Karpas-422 (cell line): ENCODE results near the gene PTP4A2. TPM values are rescaled to one million over a fixed set of nuclear protein-coding genes. Genes with fewer than 3 reads are reported as not detected.
"Not testable (repeated sequence)": the region's sequence is repeated elsewhere in the genome, so short reads cannot be mapped to it uniquely, and the experiment has no call there.

ENCODE experiments used
- DNase-seq: peaks from one replicate; pipeline ENCODE4 v3.0.0-alpha.2; 2015
- H2AFZ ChIP-seq: fragments of 200-600 bp; sonication (generic); 2 replicates; pipeline ENCODE4 v1.6.1; 2014; ENCODE audit warnings: antibody characterized with exemption, low read length, mixed read lengths
- H3K27ac ChIP-seq: fragments of 200-600 bp; sonication (generic); 2 replicates; pipeline ENCODE4 v1.5.1; 2014; ENCODE audit warnings: mild to moderate bottlenecking, low read length, moderate library complexity
- H3K27me3 ChIP-seq: fragments of 200-600 bp; sonication (generic); 2 replicates; pipeline ENCODE4 v1.6.1; 2014; ENCODE audit warnings: low read length, mixed read lengths
- H3K36me3 ChIP-seq: fragments of 200-600 bp; sonication (generic); 2 replicates; pipeline ENCODE4 v1.6.1; 2014; ENCODE audit warnings: low read length, mixed read lengths; ENCODE audit not compliant: insufficient read depth
- H3K4me1 ChIP-seq: fragments of 200-600 bp; sonication (generic); 2 replicates; pipeline ENCODE4 v1.6.1; 2014; ENCODE audit warnings: mild to moderate bottlenecking, low read length, mixed read lengths
- H3K4me2 ChIP-seq: fragments of 200-600 bp; sonication (generic); 2 replicates; pipeline ENCODE4 v1.6.1; 2014; ENCODE audit warnings: low read length, low read depth, mild to moderate bottlenecking; ENCODE audit not compliant: poor library complexity, severe bottlenecking
- H3K4me3 ChIP-seq: fragments of 200-600 bp; sonication (generic); 2 replicates; pipeline ENCODE4 v1.5.1; 2014; ENCODE audit warnings: mild to moderate bottlenecking, antibody characterized with exemption, low read length, mixed read lengths
- H3K79me2 ChIP-seq: fragments of 200-600 bp; sonication (generic); 2 replicates; pipeline ENCODE4 v1.6.1; 2014; ENCODE audit warnings: mild to moderate bottlenecking, low read length, mixed read lengths
- H3K9ac ChIP-seq: fragments of 200-600 bp; sonication (generic); 2 replicates; pipeline ENCODE4 v1.6.0; 2014; ENCODE audit warnings: low read length
- H3K9me2 ChIP-seq: fragments of 200-600 bp; sonication (generic), shearing (Covaris generic); replicated peaks from 2 replicates; pipeline ENCODE4 v1.6.0; 2014; ENCODE audit warnings: mild to moderate bottlenecking, low read length, moderate library complexity; ENCODE audit not compliant: insufficient read depth
- H3K9me3 ChIP-seq: fragments of 300-700, 200-600 bp; sonication (generic); 2 replicates; pipeline ENCODE4 v1.6.1; 2014; ENCODE audit warnings: low read length, mixed read lengths
- H4K20me1 ChIP-seq: fragments of 200-600 bp; sonication (generic); 2 replicates; pipeline ENCODE4 v1.6.1; 2014; ENCODE audit warnings: mild to moderate bottlenecking, antibody characterized with exemption, low read length, low read depth; ENCODE audit not compliant: insufficient read depth
- total RNA-seq: library from RNA; depleted of rRNA; stranded (reverse); fragments of >200 nt; shearing (Covaris generic); gene quantifications from 2 replicates; pipeline ENCODE4 v1.2.3, GENCODE V29; 2014; ENCODE audit warnings: low replicate concordance

Gene PTP4A2
- total RNA-seq, 1 experiment from 2014 or later = 401 TPM

DNA sequence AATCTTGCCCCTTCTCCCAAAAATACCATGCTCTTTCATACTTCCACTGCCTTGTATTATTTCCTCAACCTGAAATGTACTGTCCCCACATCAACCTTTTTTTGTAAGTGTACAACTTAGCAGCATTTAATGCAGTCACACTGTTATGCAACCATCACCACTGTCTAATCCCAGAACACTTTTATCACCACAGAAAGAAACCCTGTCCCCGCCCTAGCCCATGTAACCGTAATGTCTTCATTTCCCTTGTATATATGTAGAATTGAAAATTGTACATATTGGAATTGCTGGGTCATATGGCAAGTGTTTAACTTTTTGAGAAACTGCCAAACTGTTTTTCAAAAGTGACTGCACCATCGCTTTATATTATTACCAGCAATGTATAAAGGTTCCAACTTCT is 37.4 kb downstream of the PTP4A2 start:
- Histone ChIP-seq H2AFZ (no peak overlapping the region), H3K9me2 (no peaks in the 10 kb centered on the region), H4K20me1 (no peaks in the 10 kb centered on the region), H3K79me2 (no peaks in the 10 kb centered on the region), H3K36me3 (peaks cover 5% of the 10 kb centered on the region; the same call in 1 of the 2 replicates), H3K9me3 (no peaks in the 10 kb centered on the region), H3K4me1 (peaks cover 27% of the 10 kb centered on the region), H3K4me3 (no peak overlapping the region), H3K27me3 (no peaks in the 10 kb centered on the region), H3K9ac (no peak overlapping the region), H3K4me2 (no peak overlapping the region), H3K27ac (peak overlapping the region; percentile 80; the same call in 1 of the 2 replicates)
- DNase-seq = no peak

DNA sequence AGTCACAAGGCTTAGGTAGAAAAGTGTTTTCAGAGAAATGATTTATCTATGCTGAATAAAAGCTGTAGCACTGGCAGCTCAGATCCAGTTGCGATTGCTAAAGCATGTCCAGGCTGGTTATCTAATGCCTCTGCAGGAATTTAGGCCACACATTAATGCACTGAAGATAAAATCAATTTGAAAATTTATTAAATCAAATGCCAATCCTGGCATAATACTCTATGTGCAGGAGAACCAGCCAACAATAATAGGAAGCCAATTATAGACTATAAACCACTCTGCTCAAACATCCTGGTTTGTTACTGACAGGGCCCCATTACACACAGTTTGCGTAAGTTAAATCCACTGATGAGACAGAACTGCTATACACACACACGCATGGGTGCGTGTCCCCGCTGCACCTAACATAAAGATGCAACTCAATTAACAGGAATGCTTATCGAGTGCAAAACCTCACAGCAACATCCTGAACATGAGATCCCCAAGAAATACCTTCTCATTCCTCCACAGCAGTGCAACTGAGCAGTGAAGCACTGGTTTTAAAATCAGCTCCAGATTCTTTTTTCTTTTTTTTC is 40.6 kb downstream of the PTP4A2 start:
- DNase-seq = no peak
- H3K9ac ChIP-seq = no peak overlapping the region
- H3K27ac ChIP-seq = peak overlapping the region; percentile 73
- no peaks in the 10 kb centered on the region for H3K9me3 ChIP-seq
- H3K36me3 ChIP-seq = no peaks in the 10 kb centered on the region
- no peaks in the 10 kb centered on the region for H3K79me2 ChIP-seq
- H3K4me2 ChIP-seq = peak overlapping the region; percentile 53
- H2AFZ ChIP-seq = no peak overlapping the region
- H3K4me3 ChIP-seq = peak overlapping the region; percentile 14; the same call in 1 of the 2 replicates
- H3K27me3 ChIP-seq = no peaks in the 10 kb centered on the region
- H4K20me1 ChIP-seq = no peaks in the 10 kb centered on the region
- peaks cover 25% of the 10 kb centered on the region for H3K4me1 ChIP-seq
- H3K9me2 ChIP-seq = no peaks in the 10 kb centered on the region

DNA sequence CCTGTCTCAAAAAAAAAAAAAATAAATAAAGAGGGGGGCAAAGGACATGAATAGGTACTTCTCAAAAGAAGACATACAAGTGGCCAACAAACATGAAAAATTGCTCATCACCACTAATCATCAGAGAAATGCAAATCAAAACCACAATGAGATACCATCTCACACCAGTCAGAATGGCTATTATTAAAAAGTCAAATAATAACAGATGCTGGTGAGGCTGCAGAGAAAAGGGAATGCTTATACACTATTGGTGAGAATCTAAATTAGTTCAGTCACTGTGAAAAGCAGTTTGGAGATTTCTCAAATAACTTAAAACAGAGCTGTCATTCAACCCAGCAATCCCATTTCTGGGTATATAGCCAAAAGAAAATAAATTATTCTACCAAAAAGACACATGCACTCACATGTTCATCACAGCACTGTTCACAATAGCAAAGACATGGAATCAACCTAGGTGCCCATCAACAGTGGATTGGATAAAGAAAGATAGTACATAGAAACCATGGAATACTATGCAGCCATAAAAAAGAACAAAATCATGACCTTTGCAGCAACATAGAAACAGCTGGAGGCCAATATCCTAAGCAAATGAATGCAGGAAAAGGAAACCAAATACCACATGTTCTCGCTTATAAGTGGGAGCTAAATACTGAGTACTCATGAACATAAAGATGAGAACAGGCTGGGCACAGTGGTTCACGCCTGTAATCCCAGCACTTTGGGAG is 42.5 kb downstream of the PTP4A2 start:
- not testable (repeated sequence) for H3K9me3 ChIP-seq, H3K9me2 ChIP-seq, H3K4me2 ChIP-seq, H3K4me3 ChIP-seq, H2AFZ ChIP-seq, H3K36me3 ChIP-seq, H4K20me1 ChIP-seq, H3K9ac ChIP-seq, H3K27me3 ChIP-seq, H3K27ac ChIP-seq, H3K79me2 ChIP-seq, DNase-seq
- H3K4me1 ChIP-seq = peaks cover 15% of the 10 kb centered on the region

DNA sequence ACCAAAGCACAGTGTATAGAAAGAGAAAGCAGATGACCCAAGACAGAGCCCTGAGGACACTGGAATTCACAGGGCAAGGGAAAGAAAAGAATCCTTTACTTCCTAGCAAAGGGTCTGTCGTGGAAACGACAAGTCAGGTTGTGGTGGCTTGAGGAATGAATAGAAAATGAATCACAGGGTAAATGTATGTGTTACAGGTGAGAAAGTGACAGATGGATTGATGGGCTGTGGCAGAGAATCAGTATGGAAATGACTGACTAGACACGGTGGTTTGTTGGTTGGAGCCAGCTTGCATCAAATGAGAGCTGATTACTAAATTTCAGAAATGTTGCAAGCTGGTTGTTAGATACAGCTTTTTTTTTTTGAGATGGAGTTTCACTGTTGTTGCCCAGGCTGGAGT is 46.9 kb downstream of the PTP4A2 start:
- H3K4me3 ChIP-seq = no peak overlapping the region
- no peak overlapping the region for H3K4me2 ChIP-seq
- H4K20me1 ChIP-seq = no peaks in the 10 kb centered on the region
- no peaks in the 10 kb centered on the region for H3K79me2 ChIP-seq
- DNase-seq = no peak
- H3K4me1 ChIP-seq = peaks cover 18% of the 10 kb centered on the region
- no peaks in the 10 kb centered on the region for H3K9me2 ChIP-seq
- no peak overlapping the region for H3K9ac ChIP-seq
- H3K27ac ChIP-seq = no peak overlapping the region
- no peak overlapping the region for H2AFZ ChIP-seq
- H3K36me3 ChIP-seq = no peaks in the 10 kb centered on the region
- no peaks in the 10 kb centered on the region for H3K27me3 ChIP-seq
- H3K9me3 ChIP-seq = no peaks in the 10 kb centered on the region

DNA sequence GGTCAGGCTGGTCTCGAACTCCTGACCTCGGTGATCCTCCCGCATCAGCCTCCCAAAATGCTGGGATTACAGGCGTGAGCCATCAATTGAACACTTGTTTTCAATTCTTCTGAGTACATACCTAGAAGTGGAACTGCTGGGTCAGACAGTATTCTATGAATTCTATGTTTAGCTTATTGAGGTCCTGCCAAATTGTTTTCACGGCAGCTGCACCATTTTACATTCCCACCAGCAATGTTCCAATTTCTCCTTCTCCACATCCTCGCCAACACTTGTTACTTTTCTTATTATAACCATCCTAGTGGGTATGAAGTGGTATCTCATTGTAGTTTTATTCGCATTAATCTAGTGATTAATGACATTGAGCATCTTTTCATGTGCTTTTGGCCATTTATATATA is 49.9 kb downstream of the PTP4A2 start:
- H3K9ac ChIP-seq = no peak overlapping the region
- H3K36me3 ChIP-seq = no peaks in the 10 kb centered on the region
- no peaks in the 10 kb centered on the region for H3K9me2 ChIP-seq
- H3K4me3 ChIP-seq = no peak overlapping the region
- no peaks in the 10 kb centered on the region for H3K27me3 ChIP-seq
- no peak overlapping the region for H3K27ac ChIP-seq
- no peak for DNase-seq
- H3K4me2 ChIP-seq = no peak overlapping the region
- no peaks in the 10 kb centered on the region for H3K9me3 ChIP-seq
- peaks cover 18% of the 10 kb centered on the region for H3K4me1 ChIP-seq
- no peaks in the 10 kb centered on the region for H4K20me1 ChIP-seq
- no peaks in the 10 kb centered on the region for H3K79me2 ChIP-seq
- H2AFZ ChIP-seq = no peak overlapping the region

DNA sequence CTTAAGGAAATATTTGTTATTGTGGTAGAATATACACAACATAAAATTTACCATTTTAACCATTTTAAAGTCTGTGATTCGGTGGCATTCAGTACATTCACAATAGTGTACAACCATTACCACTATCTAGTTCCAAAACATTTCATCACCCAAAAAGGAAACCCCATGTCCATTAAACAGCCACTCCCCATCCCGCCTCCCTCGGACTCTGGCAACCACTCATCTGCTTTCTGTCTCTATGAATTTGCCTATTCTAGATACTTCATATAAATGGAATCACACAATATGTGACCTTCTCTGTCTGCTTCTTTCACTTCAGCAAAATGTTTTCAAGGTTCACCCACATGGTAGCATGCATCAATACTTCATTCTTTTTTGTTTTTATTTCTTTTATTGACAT is 51.3 kb downstream of the PTP4A2 start:
- H3K9ac ChIP-seq = no peak overlapping the region
- H3K9me2 ChIP-seq = no peaks in the 10 kb centered on the region
- no peaks in the 10 kb centered on the region for H3K36me3 ChIP-seq
- H3K4me3 ChIP-seq = no peak overlapping the region
- no peaks in the 10 kb centered on the region for H3K27me3 ChIP-seq
- H4K20me1 ChIP-seq = no peaks in the 10 kb centered on the region
- H3K27ac ChIP-seq = no peak overlapping the region
- no peaks in the 10 kb centered on the region for H3K79me2 ChIP-seq
- DNase-seq = peak; percentile 59
- peaks cover 18% of the 10 kb centered on the region for H3K4me1 ChIP-seq
- H3K4me2 ChIP-seq = no peak overlapping the region
- H3K9me3 ChIP-seq = no peaks in the 10 kb centered on the region
- H2AFZ ChIP-seq = no peak overlapping the region; the same call in 1 of the 2 replicates

DNA sequence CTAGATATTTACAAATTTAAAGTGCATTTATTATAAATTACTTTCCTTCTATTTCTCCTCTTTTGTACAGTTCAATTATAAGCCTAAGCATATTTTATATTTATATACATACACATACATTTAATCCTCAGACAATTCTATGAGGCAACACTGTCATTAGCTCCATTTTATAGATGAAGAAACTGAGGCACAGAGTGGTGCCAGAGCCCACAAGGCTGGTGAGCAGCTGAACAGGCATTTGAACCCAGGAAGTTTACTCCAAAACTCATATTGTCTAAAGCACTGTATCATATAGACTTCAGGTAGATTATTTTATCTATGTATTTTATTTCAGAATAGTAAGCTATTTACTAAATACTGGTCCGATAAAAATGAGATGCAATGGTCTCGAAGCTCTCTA is 52.3 kb downstream of the PTP4A2 start:
- no peaks in the 10 kb centered on the region for H4K20me1 ChIP-seq
- no peak overlapping the region for H3K27ac ChIP-seq
- no peak for DNase-seq
- no peak overlapping the region for H3K4me2 ChIP-seq
- no peaks in the 10 kb centered on the region for H3K9me2 ChIP-seq
- H3K9me3 ChIP-seq = no peaks in the 10 kb centered on the region
- H3K79me2 ChIP-seq = no peaks in the 10 kb centered on the region
- no peak overlapping the region for H3K9ac ChIP-seq
- no peaks in the 10 kb centered on the region for H3K27me3 ChIP-seq
- no peak overlapping the region for H3K4me3 ChIP-seq
- H2AFZ ChIP-seq = no peak overlapping the region
- H3K4me1 ChIP-seq = peaks cover 28% of the 10 kb centered on the region
- H3K36me3 ChIP-seq = no peaks in the 10 kb centered on the region

DNA sequence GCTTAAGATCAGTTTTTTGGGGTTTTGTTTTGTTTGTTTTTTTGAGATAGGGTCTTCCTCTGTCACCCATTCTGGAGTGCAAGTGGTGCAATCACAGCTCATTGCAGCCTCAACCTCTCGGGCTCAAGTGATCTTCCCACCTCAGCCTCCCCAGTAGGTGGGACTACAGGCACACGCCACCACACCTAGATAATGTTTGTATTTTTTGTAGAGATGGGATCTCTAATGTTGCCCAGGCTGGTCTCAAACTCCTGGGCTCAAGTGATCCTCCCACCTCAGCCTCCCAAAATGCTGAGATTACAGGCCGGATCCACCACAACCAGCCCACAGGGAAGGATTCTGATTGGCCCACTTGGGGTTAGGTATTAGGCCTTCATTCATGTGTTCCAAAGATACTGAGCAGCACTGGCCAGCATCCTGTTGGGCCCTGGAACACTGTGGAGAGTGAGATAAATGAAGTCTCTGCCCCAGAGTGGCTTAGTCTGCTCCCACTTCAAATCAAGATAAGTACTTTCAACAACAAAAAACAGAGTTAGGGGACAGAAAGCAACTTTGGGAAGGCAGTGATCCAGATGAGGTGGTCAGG is 54.7 kb downstream of the PTP4A2 start:
- no peaks in the 10 kb centered on the region for H3K9me2 ChIP-seq
- H3K36me3 ChIP-seq = no peaks in the 10 kb centered on the region
- no peak overlapping the region for H2AFZ ChIP-seq
- H3K27me3 ChIP-seq = no peaks in the 10 kb centered on the region
- H3K9me3 ChIP-seq = no peaks in the 10 kb centered on the region
- no peaks in the 10 kb centered on the region for H4K20me1 ChIP-seq
- H3K9ac ChIP-seq = no peak overlapping the region
- H3K79me2 ChIP-seq = no peaks in the 10 kb centered on the region
- no peak for DNase-seq
- H3K4me1 ChIP-seq = peaks cover 33% of the 10 kb centered on the region
- H3K4me3 ChIP-seq = no peak overlapping the region
- H3K27ac ChIP-seq = no peak overlapping the region
- no peak overlapping the region for H3K4me2 ChIP-seq
